ENCODE results near the gene MED6. TPM values are rescaled to one million over a fixed set of nuclear protein-coding genes. Genes with fewer than 3 reads are reported as not detected.

MED6 gene
- total RNA-seq, 2 donors from 2014 or later = 22.4 to 29.8 TPM

GRCh38 chr14:70645892-70646291, 45.4 kb upstream of the MED6 start:
- no peaks in the 10 kb centered on the region for H3K36me3 ChIP-seq (replicated peaks in 1 of 2; ENCODE audit: insufficient read depth in 1 of 2, low read depth in 2 of 2)
- no peak overlapping the region for H3K4me3 ChIP-seq
- no peaks in the 10 kb centered on the region for H3K9me3 ChIP-seq
- DNase-seq (no peak), ATAC-seq (no peak)
- no peaks in the 10 kb centered on the region for H3K27me3 ChIP-seq
- no peak for TF ChIP-seq POLR2A (IDR thresholded peaks at IDR 0.05)
- TF ChIP-seq CTCF (IDR thresholded peaks at IDR 0.05) = no peak
- peaks cover 21% of the 10 kb centered on the region for H3K4me1 ChIP-seq
- 76 to 90% methylated on average over 6 of the region's 6 CpGs for WGBS, 2 donors
- H3K27ac ChIP-seq = no peak overlapping the region
- intact Hi-C loops (cut with DNase I) = no loop called here

GRCh38 chr14:70643967-70644366, 43.5 kb upstream of the MED6 start:
- no peaks in the 10 kb centered on the region for H3K27me3 ChIP-seq
- no peak overlapping the region for H3K27ac ChIP-seq
- intact Hi-C loops (cut with DNase I) = no loop called here
- DNase-seq (no peak), ATAC-seq (no peak)
- whole genome bisulfite sequencing, 2 donors = 62 to 66% methylated on average over 5 of the region's 5 CpGs
- no peaks in the 10 kb centered on the region for H3K9me3 ChIP-seq
- H3K36me3 ChIP-seq (replicated peaks in 1 of 2; ENCODE audit: insufficient read depth in 1 of 2, low read depth in 2 of 2) = no peaks in the 10 kb centered on the region
- no peak for TF ChIP-seq POLR2A (IDR thresholded peaks at IDR 0.05)
- TF ChIP-seq CTCF (IDR thresholded peaks at IDR 0.05) = no peak
- H3K4me1 ChIP-seq = peaks cover 24% of the 10 kb centered on the region
- no peak overlapping the region for H3K4me3 ChIP-seq

- peak in 2 of 4 donors; percentile 11 to 13 for DNase-seq
- Histone ChIP-seq H3K27me3 (no peaks in the 10 kb centered on the region), H3K9me3 (no peaks in the 10 kb centered on the region), H3K27ac (peak overlapping the region in 2 of 4 donors; percentile 11 to 12), H3K4me3 (peak overlapping the region; percentile 14 to 41), H3K4me1 (peaks cover 24% of the 10 kb centered on the region), H3K36me3 (replicated peaks in 1 of 2; ENCODE audit: insufficient read depth in 1 of 2, low read depth in 2 of 2) (no peaks in the 10 kb centered on the region)
- no peak for TF ChIP-seq CTCF (IDR thresholded peaks at IDR 0.05)
- peak in 1 of 3 donors; percentile 7 for TF ChIP-seq POLR2A (IDR thresholded peaks at IDR 0.05)
- WGBS, 2 donors = 6 to 33% methylated on average over 12 to 51 of the region's 51 CpGs
- intact Hi-C loops (cut with DNase I) = no loop called here
- ATAC-seq = peak; percentile 44
Measured at GRCh38 chr14:70642303-70643235, 42.1 kb upstream of the MED6 start.

- Histone ChIP-seq H3K27me3 (no peaks in the 10 kb centered on the region), H3K4me1 (peaks cover 24% of the 10 kb centered on the region), H3K27ac (peak within 1 kb of the TSS in 2 of 4 donors; percentile 11 to 38), H3K4me3 (peak within 1 kb of the TSS; percentile 16 to 61), H3K9me3 (no peaks in the 10 kb centered on the region), H3K36me3 (replicated peaks in 1 of 2; ENCODE audit: insufficient read depth in 1 of 2, low read depth in 2 of 2) (no peaks in the 10 kb centered on the region)
- DNase-seq (peak in 3 of 4 donors; percentile 19 to 49 (median 34)), ATAC-seq (peak; percentile 76)
- no peak for TF ChIP-seq POLR2A (IDR thresholded peaks at IDR 0.05)
- TF ChIP-seq CTCF (IDR thresholded peaks at IDR 0.05) = no peak
- 0 to 1% methylated on average over 15 to 76 of the region's 105 CpGs for WGBS, 2 donors
- intact Hi-C loops (cut with DNase I) = no loop called here
Measured at GRCh38 chr14:70641548-70642302, 41.3 kb upstream of the MED6 start, which contains the start of gene TTC9. TSS of gene TTC9 (plus strand) at chr14:70641916. CDS start at chr14:70642130, 214 bp downstream.
